HG02840 (cell line): ENCODE data around the gene TP53I3.
"Not testable (repeated sequence)": the region's sequence is repeated elsewhere in the genome, so short reads cannot be mapped to it uniquely, and the experiment has no call there.

Source experiments
- ATAC-seq: cut with Tn5 transposase; IDR thresholded peaks from one replicate; pipeline ENCODE4 v1.9.1; 2021; ENCODE audit warnings: mild to moderate bottlenecking, moderate library complexity, moderate number of reproducible peaks; ENCODE audit not compliant: unreplicated experiment, low FRiP score

TP53I3 gene

GRCh38 chr2:24084386-24085199 lies at the start of gene TP53I3:
TSS of gene TP53I3 (minus strand) at chr2:24084834. CDS start at chr2:24084326, 508 bp downstream.
- ATAC-seq: peak; percentile 81

- no peak for ATAC-seq
These were observed 47.9 kb upstream of the TP53I3 start for GRCh38 chr2:24132543-24132942.

- ATAC-seq: no peak
These were observed 41.3 kb upstream of the TP53I3 start for GRCh38 chr2:24125956-24126355.

GRCh38 chr2:24123922-24124580 lies 39.4 kb upstream of the TP53I3 start:
- ATAC-seq: peak; percentile 7

- ATAC-seq: peak; percentile 90
These were observed 38.7 kb upstream of the TP53I3 start, which contains the start of the genes FAM228B and PFN4 for GRCh38 chr2:24123195-24123921. TSS of gene FAM228B (plus strand) at chr2:24123469. CDS start at chr2:24124362, 893 bp downstream. TSS of gene PFN4 (minus strand) at chr2:24123334. CDS start at chr2:24122535, 799 bp downstream.

- no peak for ATAC-seq
These were observed 37.9 kb upstream of the TP53I3 start for GRCh38 chr2:24122366-24123194.

- no peak for ATAC-seq
These were observed 36.8 kb upstream of the TP53I3 start for GRCh38 chr2:24121469-24121868.

GRCh38 chr2:24121066-24121465 lies 36.4 kb upstream of the TP53I3 start:
- no peak for ATAC-seq

- ATAC-seq: no peak
These were observed 33.3 kb upstream of the TP53I3 start for GRCh38 chr2:24117902-24118301.

GRCh38 chr2:24115057-24115456 lies 30.4 kb upstream of the TP53I3 start:
- ATAC-seq: no peak

GRCh38 chr2:24111407-24111901 lies 26.8 kb upstream of the TP53I3 start:
- ATAC-seq: no peak

GRCh38 chr2:24110660-24111303 lies 26.1 kb upstream of the TP53I3 start:
- no peak for ATAC-seq

GRCh38 chr2:24109431-24109830 lies 24.8 kb upstream of the TP53I3 start:
- not testable (repeated sequence) for ATAC-seq

- ATAC-seq: no peak
These were observed 22.7 kb upstream of the TP53I3 start for GRCh38 chr2:24107336-24107735.

GRCh38 chr2:24106786-24107185 lies 22.2 kb upstream of the TP53I3 start:
- ATAC-seq: no peak

GRCh38 chr2:24105816-24106215 lies 21.2 kb upstream of the TP53I3 start:
- no peak for ATAC-seq

- ATAC-seq: no peak
These were observed 20.3 kb upstream of the TP53I3 start for GRCh38 chr2:24104906-24105305.

GRCh38 chr2:24104110-24104650 lies 19.5 kb upstream of the TP53I3 start:
- ATAC-seq: no peak

- ATAC-seq: no peak
These were observed 18.0 kb upstream of the TP53I3 start for GRCh38 chr2:24102677-24103076.
